OCI-LY7 (cell line): Measurements from ENCODE around the gene FOXP1.

Experiments used
- CTCF ChIP-seq: fragments of 200-600 bp; sonication (generic); conservative IDR thresholded peaks from 2 replicates; pipeline ENCODE4 v1.5.1; 2014; ENCODE audit warnings: mild to moderate bottlenecking, antibody characterized with exemption, low read length, moderate library complexity, mixed read lengths
- EZH2phosphoT487 ChIP-seq: fragments of 200-600 bp; sonication (generic); IDR thresholded peaks from 2 replicates; pipeline ENCODE4 v1.6.1; 2018; ENCODE audit warnings: low read depth, borderline replicate concordance, mild to moderate bottlenecking, mixed run types, antibody characterized with exemption, low read length, moderate library complexity, mixed read lengths

GRCh38 chr3:71509066-71509465 is 74.5 kb downstream of the FOXP1 start:
- TF ChIP-seq CTCF (no peak), EZH2phosphoT487 (no peak)
